Measurements from ENCODE around the gene EXD2.
A peak's percentile ranks its signal among the peaks of the same experiment; 100 is the strongest.

Gene EXD2

GRCh38 chr14:69224946-69225345 lies 33.6 kb downstream of the EXD2 start:
- no peak for DNase-seq (ENCODE audit: low read depth)
- TF ChIP-seq CTCF (IDR thresholded peaks at IDR 0.05; ENCODE audit: control insufficient read depth, extremely low read depth, insufficient read depth) = no peak
- no peak overlapping the region for H3K4me3 ChIP-seq (ENCODE audit: low read depth, low read length)

DNA sequence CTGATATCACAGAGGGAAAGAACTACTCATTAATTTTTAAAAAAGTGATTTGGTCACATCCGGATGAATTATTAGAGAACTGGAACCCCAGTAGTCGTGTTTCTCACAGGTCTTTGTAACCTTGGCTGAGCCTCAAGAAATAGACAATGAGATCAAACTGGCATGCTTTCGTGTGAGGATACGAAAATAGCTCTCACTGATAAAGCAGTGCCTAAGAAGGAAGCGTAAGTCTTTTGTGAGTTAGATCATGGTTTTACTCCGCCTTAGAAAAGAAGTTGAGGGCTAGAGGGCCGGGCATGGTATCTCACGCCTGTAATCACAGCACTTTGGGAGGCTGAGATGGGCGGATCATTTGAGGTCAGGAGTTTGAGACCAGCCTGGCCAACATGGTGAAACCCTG lies 34.9 kb downstream of the EXD2 start:
- H3K4me3 ChIP-seq (ENCODE audit: low read depth, low read length) = no peak overlapping the region
- DNase-seq (ENCODE audit: low read depth) = no peak
- TF ChIP-seq CTCF (IDR thresholded peaks at IDR 0.05; ENCODE audit: control insufficient read depth, extremely low read depth, insufficient read depth) = no peak

GRCh38 chr14:69226736-69227135 lies 35.4 kb downstream of the EXD2 start:
- DNase-seq (ENCODE audit: low read depth) = no peak
- no peak for TF ChIP-seq CTCF (IDR thresholded peaks at IDR 0.05; ENCODE audit: control insufficient read depth, extremely low read depth, insufficient read depth)
- H3K4me3 ChIP-seq (ENCODE audit: low read depth, low read length) = no peak overlapping the region

GRCh38 chr14:69231486-69231885 lies 40.2 kb downstream of the EXD2 start:
- H3K4me3 ChIP-seq (ENCODE audit: low read depth, low read length) = peak overlapping the region; percentile 11; the same call in 1 of the 2 replicates
- no peak for TF ChIP-seq CTCF (IDR thresholded peaks at IDR 0.05; ENCODE audit: control insufficient read depth, extremely low read depth, insufficient read depth)
- DNase-seq (ENCODE audit: low read depth) = peak; percentile 87

DNA sequence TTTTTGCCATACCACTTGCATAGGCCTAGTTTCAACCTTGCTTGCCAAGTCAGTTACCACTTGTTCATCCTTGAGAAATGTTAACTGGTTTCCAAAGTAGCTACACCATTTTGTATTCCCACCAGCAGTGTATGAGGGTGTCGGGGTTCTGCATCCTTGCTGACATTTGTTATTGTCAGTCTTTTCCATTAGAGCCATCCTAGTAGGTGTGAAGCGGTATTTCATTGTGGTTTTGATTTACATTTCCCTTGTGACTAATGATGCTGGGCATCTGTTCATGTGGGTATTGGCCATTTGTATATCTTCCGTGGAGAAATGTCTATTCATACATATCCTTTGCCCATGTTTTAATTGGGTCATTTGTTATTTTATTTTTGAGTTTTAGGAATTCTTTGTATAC lies 41.1 kb downstream of the EXD2 start:
- TF ChIP-seq CTCF (IDR thresholded peaks at IDR 0.05; ENCODE audit: control insufficient read depth, extremely low read depth, insufficient read depth) = no peak
- DNase-seq (ENCODE audit: low read depth) = no peak
- H3K4me3 ChIP-seq (ENCODE audit: low read depth, low read length) = no peak overlapping the region

DNA sequence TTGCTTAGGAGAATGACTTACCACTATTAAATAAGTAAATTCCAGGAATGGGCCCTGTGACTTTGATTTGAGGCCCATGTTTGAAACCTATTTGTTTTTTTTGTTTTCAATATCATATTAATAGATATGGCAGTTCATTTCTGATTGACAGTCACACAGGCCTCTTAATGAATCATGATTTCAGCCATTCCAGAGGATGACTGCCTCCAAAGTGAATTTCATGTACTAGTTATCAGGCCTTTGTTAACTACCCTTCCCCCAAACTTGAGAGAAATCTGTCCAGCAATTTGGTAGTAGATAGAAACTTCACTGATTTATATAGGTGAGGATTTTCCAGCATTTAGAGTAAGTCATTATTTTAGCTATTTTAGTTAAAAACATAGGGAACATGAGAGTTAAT lies 42.8 kb downstream of the EXD2 start:
- no peak overlapping the region for H3K4me3 ChIP-seq (ENCODE audit: low read depth, low read length)
- TF ChIP-seq CTCF (IDR thresholded peaks at IDR 0.05; ENCODE audit: control insufficient read depth, extremely low read depth, insufficient read depth) = no peak
- no peak for DNase-seq (ENCODE audit: low read depth)

- H3K4me3 ChIP-seq (ENCODE audit: low read depth, low read length) = no peak overlapping the region
- no peak for TF ChIP-seq CTCF (IDR thresholded peaks at IDR 0.05; ENCODE audit: control insufficient read depth, extremely low read depth, insufficient read depth)
- DNase-seq (ENCODE audit: low read depth) = no peak
Observed at GRCh38 chr14:69235708-69236107, 44.4 kb downstream of the EXD2 start.

Measured in LNCaP clone FGC (cell line).